Esophagus squamous epithelium (tissue), 5 donors: ENCODE data around the gene MEN1. TPM values are rescaled to one million over a fixed set of nuclear protein-coding genes. Genes with fewer than 3 reads are reported as not detected.

Experiments used
- DNase-seq: peaks from one replicate; lab custom pipeline; 2025; lab: John Stamatoyannopoulos, UW
- H3K27ac ChIP-seq, 4 donors: fragments of 200-600 bp; sonication (generic); one replicate each; pipeline ENCODE4 v1.5.1; 2016 to 2019; ENCODE audit warnings: mild to moderate bottlenecking in 1 of 4
- H3K27me3 ChIP-seq, 4 donors: fragments of 200-600 bp; sonication (generic); 1 replicate in 3 of 4; 2 replicates in 1 of 4; pipeline versions ENCODE4 v1.5.1 to v1.6.0; 2017 to 2021; ENCODE audit warnings: antibody characterized with exemption in 1 of 4
- H3K36me3 ChIP-seq, 3 donors: fragments of 200-600 bp; sonication (generic); one replicate each; pipeline ENCODE4 v1.5.1; 2016 to 2019
- H3K4me1 ChIP-seq, 3 donors: fragments of 200-600 bp; sonication (generic); one replicate each; pipeline ENCODE4 v1.5.1; 2017 to 2019
- H3K4me3 ChIP-seq, 4 donors: fragments of 200-600 bp; sonication (generic); 1 replicate in 3 of 4; 2 replicates in 1 of 4; pipeline ENCODE4 v1.5.1; 2016 to 2019; ENCODE audit warnings: mild to moderate bottlenecking in 2 of 4, moderate library complexity in 1 of 4
- H3K9me3 ChIP-seq, 3 donors: fragments of 200-600 bp; sonication (generic); one replicate each; pipeline ENCODE4 v1.5.1; 2016 to 2019
- CTCF ChIP-seq, 6 experiments: fragments of 450-650 bp in 4 of 6; fragments of 200-600 bp in 2 of 6; sonication (generic) in 2 of 6; IDR thresholded peaks; one replicate each; pipeline ENCODE4 v1.5.1; 2016 to 2019; ENCODE audit warnings: antibody characterized with exemption in 6 of 6, mild to moderate bottlenecking in 4 of 6, moderate library complexity in 4 of 6
- POLR2A ChIP-seq, 4 donors: fragments of 450-650 bp; IDR thresholded peaks; one replicate each; pipeline ENCODE4 v1.6.1; 2017; ENCODE audit warnings: antibody characterized with exemption in 4 of 4, mild to moderate bottlenecking in 4 of 4, moderate library complexity in 3 of 4
- WGBS, 2 donors: methylation state at CpG; one replicate each; pipeline ENCODE4 v1.1.5; 2018; 5-methylcytosine and 5-hydroxymethylcytosine counted together
- intact Hi-C: fragments of 100-400 bp; cut with DNase I; formaldehyde crosslinking; loops from one replicate; pipeline ENCODE4 v1.15.0; 2022
- total RNA-seq, 4 donors: library from RNA; depleted of rRNA; stranded (reverse); fragments of >200 nt; gene quantifications; one replicate each; pipeline ENCODE4 v1.1.0, GENCODE V29; 2016
- donor health status: DM: yes; HTN: yes; CAD: no.

The MEN1 gene
- total RNA-seq, 4 donors from 2014 or later = 14.9 to 23.3 (median 17.0) TPM

GRCh38 chr11:64832467-64833197 lies 22.3 kb upstream of the MEN1 start:
- peaks cover 13 to 97% (median 38%) of the 10 kb centered on the region in 3 donors for H3K36me3 ChIP-seq
- H3K9me3 ChIP-seq = no peaks in the 10 kb centered on the region
- no peaks in the 10 kb centered on the region for H3K27me3 ChIP-seq
- peaks cover 4 to 30% (median 6%) of the 10 kb centered on the region in 3 donors for H3K4me1 ChIP-seq
- H3K27ac ChIP-seq = no peak overlapping the region
- H3K4me3 ChIP-seq = no peak overlapping the region
- 71 to 90% methylated on average over 1 to 2 of the region's 21 CpGs for WGBS, 2 donors
- no peak for TF ChIP-seq CTCF (IDR thresholded peaks at IDR 0.05)
- no peak for TF ChIP-seq POLR2A (IDR thresholded peaks at IDR 0.05)
- intact Hi-C loops = no loop called here
- no peak for DNase-seq

DNA sequence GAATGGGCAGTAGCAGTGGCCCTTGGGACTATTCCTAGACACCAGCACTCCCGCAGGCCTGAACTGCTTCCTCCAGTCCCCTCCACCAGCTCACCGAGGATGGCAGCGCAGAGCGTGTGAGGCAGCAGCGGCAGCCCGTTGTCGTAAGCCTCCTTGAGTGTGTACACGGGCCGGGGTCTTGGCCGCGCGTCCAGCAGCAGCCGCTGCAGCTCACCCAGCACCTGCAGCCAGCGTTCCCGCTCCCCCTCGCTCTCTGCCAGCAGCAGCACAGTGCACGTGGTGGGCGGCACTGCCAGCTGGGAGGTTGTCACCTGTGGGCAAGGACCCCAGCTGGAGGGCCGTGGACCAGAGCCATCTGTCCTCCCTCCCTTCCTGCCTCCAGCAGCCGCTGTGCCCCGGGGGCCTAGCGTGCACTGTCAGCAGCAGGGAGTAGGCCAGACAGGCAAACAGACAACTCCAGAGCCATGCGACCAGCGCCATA lies 21.1 kb upstream of the MEN1 start:
- DNase-seq = no peak
- intact Hi-C loops = no loop called here
- TF ChIP-seq POLR2A (IDR thresholded peaks at IDR 0.05) = no peak
- TF ChIP-seq CTCF (IDR thresholded peaks at IDR 0.05) = no peak
- peaks cover 13 to 97% (median 42%) of the 10 kb centered on the region in 3 donors for H3K36me3 ChIP-seq
- no peaks in the 10 kb centered on the region for H3K27me3 ChIP-seq
- no peak overlapping the region for H3K4me3 ChIP-seq
- 86% methylated on average over 19 of the region's 24 CpGs; no CpG with 5 or more reads in 1 of the 2 donors for WGBS, 2 donors
- H3K27ac ChIP-seq = no peak overlapping the region
- peaks cover 4 to 18% (median 6%) of the 10 kb centered on the region in 3 donors for H3K4me1 ChIP-seq
- H3K9me3 ChIP-seq = no peaks in the 10 kb centered on the region

DNA sequence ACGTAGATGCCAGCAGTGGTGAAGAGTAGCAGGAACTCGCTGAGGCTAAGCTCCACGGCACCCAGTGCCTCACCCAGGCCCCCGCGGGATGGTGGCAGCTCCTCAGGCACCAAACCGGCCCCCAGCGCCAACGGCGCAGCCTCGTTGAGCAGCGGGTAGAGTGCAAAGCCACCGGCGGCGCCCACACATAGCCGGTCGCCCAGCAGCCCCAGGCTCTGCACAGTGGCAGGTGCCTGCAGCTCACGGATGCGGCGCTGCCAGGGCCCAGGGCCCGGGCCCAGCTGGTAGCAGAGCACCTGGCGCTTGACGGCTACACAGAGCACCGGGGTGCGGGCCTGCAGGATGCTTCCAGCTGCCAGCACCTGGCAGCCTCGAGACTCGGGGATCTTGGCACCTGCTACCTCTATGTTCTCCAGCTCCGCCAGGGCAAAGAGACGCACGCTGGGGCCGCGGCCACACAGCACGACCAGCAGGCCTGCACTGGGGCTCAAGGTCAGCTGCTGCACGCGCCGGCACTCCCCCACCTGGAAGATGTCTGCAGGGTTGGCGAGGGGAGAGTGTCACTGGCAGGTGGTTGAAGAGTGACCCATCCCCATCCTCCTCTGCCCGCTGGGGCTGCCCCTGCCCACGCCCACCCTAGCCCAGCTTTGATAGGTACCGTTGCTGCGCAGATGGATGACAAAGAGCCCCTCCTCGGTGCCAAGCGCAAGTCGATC lies 19.3 kb upstream of the MEN1 start:
- Histone ChIP-seq H3K9me3 (no peaks in the 10 kb centered on the region), H3K27ac (no peak overlapping the region), H3K4me1 (peaks cover 0 to under 1% (median 0%) of the 10 kb centered on the region in 3 donors), H3K36me3 (peaks cover 13 to 100% (median 38%) of the 10 kb centered on the region in 3 donors), H3K27me3 (no peaks in the 10 kb centered on the region), H3K4me3 (no peak overlapping the region)
- DNase-seq = no peak
- intact Hi-C loops = no loop called here
- TF ChIP-seq POLR2A (IDR thresholded peaks at IDR 0.05) (no peak), CTCF (IDR thresholded peaks at IDR 0.05) (no peak)
- WGBS, 2 donors = 67 to 86% methylated on average over 6 to 20 of the region's 43 CpGs

DNA sequence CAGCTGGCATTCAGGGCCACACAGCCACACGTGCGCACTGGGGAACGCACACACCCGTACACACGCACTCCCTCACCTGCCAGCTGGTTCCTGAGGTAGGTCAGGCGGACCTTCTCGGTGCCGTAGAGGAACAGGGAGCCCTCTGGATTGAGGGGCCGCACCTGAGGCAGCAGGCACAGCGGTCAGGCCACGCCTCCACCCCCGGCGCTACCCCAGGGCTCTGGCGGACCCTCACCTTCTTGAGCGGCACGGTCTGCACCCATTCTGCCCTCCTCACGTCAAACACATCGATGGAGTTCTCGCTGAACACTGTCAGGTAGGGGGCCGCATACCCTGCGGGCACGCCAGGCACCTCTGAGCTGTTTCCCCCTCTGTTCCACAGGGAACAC lies 17.1 kb upstream of the MEN1 start:
- DNase-seq = no peak
- 83 to 93% methylated on average over 1 to 17 of the region's 22 CpGs for WGBS, 2 donors
- H3K36me3 ChIP-seq = peaks cover 3 to 93% (median 18%) of the 10 kb centered on the region in 3 donors
- H3K27me3 ChIP-seq = no peaks in the 10 kb centered on the region
- H3K4me3 ChIP-seq = no peak overlapping the region
- no peaks in the 10 kb centered on the region for H3K4me1 ChIP-seq
- intact Hi-C loops = no loop called here
- no peak for TF ChIP-seq CTCF (IDR thresholded peaks at IDR 0.05)
- no peak for TF ChIP-seq POLR2A (IDR thresholded peaks at IDR 0.05)
- H3K27ac ChIP-seq = no peak overlapping the region
- H3K9me3 ChIP-seq = no peaks in the 10 kb centered on the region
